Chondrocyte (in vitro differentiated cells): Measurements from ENCODE around the gene WHAMM. TPM values are rescaled to one million over a fixed set of nuclear protein-coding genes. Genes with fewer than 3 reads are reported as not detected.

Experiments
- DNase-seq: peaks from one replicate; pipeline ENCODE4 v3.0.0; 2021; ENCODE audit warnings: mixed read lengths, low spot score
- H3K27ac Mint-ChIP-seq: one replicate; pipeline ENCODE4 v1.8.0; 2021; ENCODE audit warnings: mild to moderate bottlenecking, moderate library complexity, mixed read lengths; ENCODE audit not compliant: unreplicated experiment
- H3K27me3 Mint-ChIP-seq: 2 replicates; pipeline ENCODE4 v1.8.0; 2021; ENCODE audit warnings: low read depth, mixed read lengths
- H3K36me3 Mint-ChIP-seq: 2 replicates; pipeline ENCODE4 v1.8.0; 2021; ENCODE audit warnings: low read depth, mixed read lengths
- H3K4me1 Mint-ChIP-seq: 2 replicates; pipeline ENCODE4 v1.8.0; 2021; ENCODE audit warnings: low read depth, mild to moderate bottlenecking, mixed read lengths
- H3K4me3 Mint-ChIP-seq: one replicate; pipeline ENCODE4 v1.8.0; 2021; ENCODE audit warnings: mild to moderate bottlenecking, moderate library complexity, mixed read lengths; ENCODE audit not compliant: unreplicated experiment
- H3K9me3 Mint-ChIP-seq: 2 replicates; pipeline ENCODE4 v1.8.0; 2021; ENCODE audit warnings: low read depth, mixed read lengths
- total RNA-seq: library from RNA; stranded (reverse); gene quantifications from 3 replicates; pipeline ENCODE4 v1.2.1, GENCODE V29; 2021
- TF ChIP-seq, protein P1 (sequence below): fragments of 200-600 bp; sonication (generic); IDR thresholded peaks from 2 replicates; pipeline ENCODE4 v1.5.0; 2021; ENCODE audit warnings: antibody characterized with exemption, mild to moderate bottlenecking, moderate library complexity

Gene WHAMM
- total RNA-seq, 1 donor from 2014 or later: 10.0 TPM

DNA sequence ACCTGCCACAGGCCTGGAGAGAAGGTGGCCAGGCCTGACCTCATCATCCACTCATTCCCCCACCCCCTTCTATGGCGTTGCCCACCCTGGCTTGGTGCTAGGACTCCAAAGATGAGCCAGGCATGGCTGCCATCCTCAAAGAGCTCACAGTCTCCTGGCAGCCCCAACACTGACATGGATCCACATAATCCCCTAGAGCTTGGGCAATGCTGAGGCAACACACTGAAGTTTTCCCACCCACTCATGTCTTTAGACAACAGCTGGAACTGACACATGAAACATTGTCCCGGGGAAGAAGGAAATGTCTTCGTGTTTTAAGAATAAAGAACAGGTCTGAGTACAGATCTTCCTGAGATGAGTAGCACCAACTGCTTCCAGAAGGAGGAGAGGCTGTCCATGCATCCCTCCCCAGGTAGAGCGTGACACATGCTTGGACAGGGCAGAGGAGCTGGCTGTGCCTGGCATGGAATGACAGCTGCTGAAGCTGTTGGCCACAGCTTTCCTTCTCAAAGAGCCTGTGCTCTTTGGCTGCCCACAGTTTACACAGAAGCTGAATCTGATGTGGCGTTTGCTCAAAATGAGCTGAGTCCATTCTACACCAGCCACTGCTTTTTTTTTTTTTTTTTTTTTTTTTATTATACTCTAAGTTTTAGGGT, 73.0 kb downstream of the WHAMM start:
- Mint-ChIP-seq H3K4me1 (no peaks in the 10 kb centered on the region), H3K4me3 (no peak overlapping the region), H3K27me3 (no peaks in the 10 kb centered on the region), H3K36me3 (no peaks in the 10 kb centered on the region), H3K27ac (no peak overlapping the region), H3K9me3 (no peaks in the 10 kb centered on the region)
- no peak for DNase-seq
- TF ChIP-seq, protein P1, sequence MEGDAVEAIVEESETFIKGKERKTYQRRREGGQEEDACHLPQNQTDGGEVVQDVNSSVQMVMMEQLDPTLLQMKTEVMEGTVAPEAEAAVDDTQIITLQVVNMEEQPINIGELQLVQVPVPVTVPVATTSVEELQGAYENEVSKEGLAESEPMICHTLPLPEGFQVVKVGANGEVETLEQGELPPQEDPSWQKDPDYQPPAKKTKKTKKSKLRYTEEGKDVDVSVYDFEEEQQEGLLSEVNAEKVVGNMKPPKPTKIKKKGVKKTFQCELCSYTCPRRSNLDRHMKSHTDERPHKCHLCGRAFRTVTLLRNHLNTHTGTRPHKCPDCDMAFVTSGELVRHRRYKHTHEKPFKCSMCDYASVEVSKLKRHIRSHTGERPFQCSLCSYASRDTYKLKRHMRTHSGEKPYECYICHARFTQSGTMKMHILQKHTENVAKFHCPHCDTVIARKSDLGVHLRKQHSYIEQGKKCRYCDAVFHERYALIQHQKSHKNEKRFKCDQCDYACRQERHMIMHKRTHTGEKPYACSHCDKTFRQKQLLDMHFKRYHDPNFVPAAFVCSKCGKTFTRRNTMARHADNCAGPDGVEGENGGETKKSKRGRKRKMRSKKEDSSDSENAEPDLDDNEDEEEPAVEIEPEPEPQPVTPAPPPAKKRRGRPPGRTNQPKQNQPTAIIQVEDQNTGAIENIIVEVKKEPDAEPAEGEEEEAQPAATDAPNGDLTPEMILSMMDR: no peak

Other genes starting within 250 kb of the WHAMM start
- 0.17 to 2.7 TPM (median 2.2 TPM) in 3 replicates for gene CPEB1, start 162.3 kb upstream of the WHAMM start, total RNA-seq
- 0.80 to 0.97 TPM in 2 of 3 replicates, not detected in the other for gene AP3B2, start 99.8 kb upstream of the WHAMM start, total RNA-seq
- gene FSD2, start 3.6 kb upstream of the WHAMM start, total RNA-seq: not detected in 3 replicates
- 5.9 to 6.9 TPM (median 6.1 TPM) in 3 replicates for gene HOMER2, start 143.1 kb downstream of the WHAMM start, total RNA-seq
- gene RAMAC, start 176.6 kb downstream of the WHAMM start, total RNA-seq: 19.1 to 21.3 TPM (median 19.4 TPM) in 3 replicates
- 14.7 to 15.0 TPM (median 14.9 TPM) in 3 replicates for gene C15orf40, start 202.0 kb downstream of the WHAMM start, total RNA-seq